Testis (tissue), 2 donors: ENCODE data around the gene C13orf42.

Experiments used
- POLR2A ChIP-seq: fragments of 450-650 bp; IDR thresholded peaks from one replicate; pipeline ENCODE4 v1.6.1; 2017; ENCODE audit warnings: antibody characterized with exemption, mild to moderate bottlenecking, moderate library complexity
- TF ChIP-seq, protein P1 (sequence below), 3 experiments: fragments of 450-650 bp in 2 of 3; fragments of 200-600 bp in 1 of 3; sonication (generic) in 1 of 3; IDR thresholded peaks; one replicate each; pipeline ENCODE4 v1.5.1; 2016 to 2019; ENCODE audit warnings: antibody characterized with exemption in 3 of 3, mild to moderate bottlenecking in 2 of 3, moderate library complexity in 1 of 3

DNA sequence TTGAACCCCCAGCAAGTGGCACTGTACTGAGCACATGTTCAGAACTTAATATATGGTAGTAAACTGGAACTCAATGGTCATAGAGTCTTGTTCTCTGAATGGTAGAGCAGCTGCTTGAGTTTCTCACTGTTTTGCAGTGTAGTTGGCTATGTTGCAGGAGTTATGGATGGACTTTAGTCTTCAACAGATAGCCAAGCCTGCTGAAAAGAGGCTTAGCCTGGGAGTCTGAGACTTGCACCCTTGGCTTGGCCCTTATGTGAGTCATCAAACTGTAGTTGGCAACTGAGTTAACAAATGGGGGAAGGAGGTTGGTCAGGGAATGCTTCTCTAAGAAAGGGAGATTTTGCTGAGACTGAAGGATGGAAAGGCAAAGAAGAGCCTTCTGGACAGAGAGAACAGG, 62.5 kb downstream of the C13orf42 start:
- TF ChIP-seq, protein P1, sequence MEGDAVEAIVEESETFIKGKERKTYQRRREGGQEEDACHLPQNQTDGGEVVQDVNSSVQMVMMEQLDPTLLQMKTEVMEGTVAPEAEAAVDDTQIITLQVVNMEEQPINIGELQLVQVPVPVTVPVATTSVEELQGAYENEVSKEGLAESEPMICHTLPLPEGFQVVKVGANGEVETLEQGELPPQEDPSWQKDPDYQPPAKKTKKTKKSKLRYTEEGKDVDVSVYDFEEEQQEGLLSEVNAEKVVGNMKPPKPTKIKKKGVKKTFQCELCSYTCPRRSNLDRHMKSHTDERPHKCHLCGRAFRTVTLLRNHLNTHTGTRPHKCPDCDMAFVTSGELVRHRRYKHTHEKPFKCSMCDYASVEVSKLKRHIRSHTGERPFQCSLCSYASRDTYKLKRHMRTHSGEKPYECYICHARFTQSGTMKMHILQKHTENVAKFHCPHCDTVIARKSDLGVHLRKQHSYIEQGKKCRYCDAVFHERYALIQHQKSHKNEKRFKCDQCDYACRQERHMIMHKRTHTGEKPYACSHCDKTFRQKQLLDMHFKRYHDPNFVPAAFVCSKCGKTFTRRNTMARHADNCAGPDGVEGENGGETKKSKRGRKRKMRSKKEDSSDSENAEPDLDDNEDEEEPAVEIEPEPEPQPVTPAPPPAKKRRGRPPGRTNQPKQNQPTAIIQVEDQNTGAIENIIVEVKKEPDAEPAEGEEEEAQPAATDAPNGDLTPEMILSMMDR (IDR thresholded peaks at IDR 0.05), result no peak
- TF ChIP-seq POLR2A, result no peak
